T-helper 1 cell treated with Interleukin-12 subunit alpha and Interleukin-12 subunit beta and Interleukin-4 antibody, amounts not matched to agents 30 ng/mL and 1 ng/mL, for 36 hours (primary cell): ENCODE results near the gene GSTM5. TPM values are rescaled to one million over a fixed set of nuclear protein-coding genes. Genes with fewer than 3 reads are reported as not detected.
"Not testable (repeated sequence)": the region's sequence is repeated elsewhere in the genome, so short reads cannot be mapped to it uniquely, and the experiment has no call there.

Source experiments
- intact Hi-C: fragments of 100-400 bp; cut with micrococcal nuclease; formaldehyde crosslinking; loops from one replicate; pipeline ENCODE4 v1.15.1; 2024
- total RNA-seq: library from RNA; stranded (reverse); gene quantifications from 2 replicates; pipeline ENCODE4 v1.2.3, GENCODE V29; 2022

GSTM5 gene
- total RNA-seq, 1 donor from 2014 or later, result not detected

DNA sequence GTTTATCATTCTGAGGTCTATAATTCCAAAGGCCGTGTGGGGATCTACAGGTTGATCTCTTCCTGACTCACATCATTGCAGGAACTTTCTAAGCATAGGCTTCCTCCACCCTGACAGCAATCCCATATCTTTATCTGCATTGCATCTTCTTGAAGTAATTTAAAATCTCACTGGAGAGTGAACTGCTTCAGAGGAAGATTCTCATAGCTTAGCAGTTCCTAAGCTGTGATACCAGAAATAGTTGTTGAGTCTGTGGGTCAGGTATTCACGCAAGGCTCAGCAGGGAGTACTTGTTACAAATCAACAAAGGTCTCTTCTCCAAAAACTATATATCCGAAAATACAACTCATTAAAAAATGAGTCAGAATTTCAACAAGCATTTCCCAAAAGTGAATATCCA lies 16.9 kb upstream of the GSTM5 start:
- intact Hi-C loops, result not testable (repeated sequence)

DNA sequence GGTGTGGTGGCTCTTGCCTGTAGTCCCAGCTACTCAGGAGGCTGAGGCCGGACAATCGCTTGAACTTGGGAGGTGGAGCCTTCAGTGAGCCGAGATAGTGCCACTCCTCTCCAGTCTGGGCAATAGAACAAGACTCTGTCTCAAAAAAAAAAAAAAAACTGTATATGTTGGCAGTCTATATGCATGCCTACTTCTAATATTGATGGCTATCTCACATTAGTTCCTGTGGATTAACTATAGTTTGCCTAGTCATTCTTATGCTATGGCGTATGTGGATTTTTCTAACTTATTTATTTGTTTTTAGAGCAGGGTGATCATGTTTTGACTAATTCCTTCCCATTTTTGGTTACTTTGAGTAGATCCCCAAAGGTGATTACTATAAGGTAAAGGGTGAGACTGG lies 15.0 kb upstream of the GSTM5 start:
- intact Hi-C loops, result no loop called here

DNA sequence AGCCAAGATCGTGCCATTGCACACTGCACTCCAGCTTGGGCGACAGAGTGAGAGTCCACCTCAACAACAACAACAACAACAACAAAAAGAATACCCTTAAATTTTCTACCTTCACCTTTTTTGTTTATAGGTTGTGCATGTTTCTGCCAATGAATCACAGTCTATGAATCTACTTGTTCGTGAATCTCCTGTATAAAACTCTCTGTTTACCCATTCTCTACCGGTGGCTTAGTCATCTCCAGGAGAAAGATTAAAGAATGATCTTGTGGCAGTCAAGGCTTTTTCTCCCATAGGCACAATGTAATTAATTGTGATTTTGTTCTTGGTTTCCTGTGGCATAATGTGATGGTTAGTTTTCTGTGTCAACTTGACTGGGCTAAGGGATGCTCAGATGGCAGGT lies 14.2 kb upstream of the GSTM5 start:
- intact Hi-C loops, result not testable (repeated sequence)

DNA sequence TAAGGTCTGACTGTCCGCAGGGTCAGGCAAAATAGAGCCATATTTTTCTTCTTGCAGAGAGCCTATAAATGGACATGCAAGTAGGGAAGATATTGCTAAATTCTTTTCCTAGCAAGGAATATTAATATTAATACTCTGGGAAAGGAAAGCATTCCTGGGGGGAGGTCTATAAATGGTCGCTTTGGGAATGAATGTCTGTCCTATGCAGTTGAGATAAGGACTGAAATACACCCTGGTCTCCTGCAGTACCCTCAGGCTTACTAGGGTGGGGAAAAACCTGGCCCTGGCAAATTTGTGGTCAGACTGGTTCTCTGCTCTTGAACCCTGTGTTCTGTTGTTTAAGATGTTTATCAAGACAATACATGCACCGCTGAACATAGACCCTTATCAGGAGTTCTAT lies 9.1 kb upstream of the GSTM5 start:
- intact Hi-C loops, result not testable (repeated sequence)

DNA sequence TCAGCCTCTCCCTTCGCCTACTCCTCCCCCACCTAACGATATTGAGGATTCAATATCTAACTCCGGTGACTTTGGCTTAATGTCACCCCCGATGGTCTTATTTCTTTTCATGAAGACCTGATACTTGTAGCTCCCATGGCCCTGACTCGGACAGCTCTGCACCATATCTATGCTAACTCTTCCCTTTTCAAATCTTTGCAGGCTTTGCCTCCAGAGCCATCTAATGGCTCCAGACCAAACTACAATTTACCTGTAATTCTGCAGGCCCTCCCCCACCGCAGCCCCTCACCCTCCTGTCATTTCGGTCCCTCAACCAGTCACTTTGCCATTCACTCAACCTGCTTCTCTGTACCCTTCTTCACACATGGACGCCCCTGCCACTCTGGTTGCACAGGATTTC lies 7.9 kb upstream of the GSTM5 start:
- intact Hi-C loops, result no loop called here

DNA sequence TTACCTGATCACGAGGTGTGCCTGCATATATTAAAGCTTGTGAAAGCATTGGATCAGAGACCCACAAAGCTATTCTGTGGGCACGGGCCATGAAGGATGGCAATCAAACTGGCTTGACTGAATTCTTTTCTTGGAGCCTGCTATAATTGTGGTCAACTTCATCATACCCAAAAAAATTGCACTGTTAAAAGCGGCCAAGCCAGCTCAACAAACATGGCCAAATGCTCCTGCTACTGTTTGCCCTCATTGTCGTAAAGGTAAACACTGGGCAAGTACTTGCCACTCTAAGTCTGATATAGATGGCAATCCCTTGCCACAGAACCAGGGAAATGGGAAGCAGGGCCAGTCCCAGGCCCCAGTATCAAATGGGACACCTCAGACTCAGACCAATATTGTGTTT lies 6.6 kb upstream of the GSTM5 start:
- intact Hi-C loops, result no loop called here

DNA sequence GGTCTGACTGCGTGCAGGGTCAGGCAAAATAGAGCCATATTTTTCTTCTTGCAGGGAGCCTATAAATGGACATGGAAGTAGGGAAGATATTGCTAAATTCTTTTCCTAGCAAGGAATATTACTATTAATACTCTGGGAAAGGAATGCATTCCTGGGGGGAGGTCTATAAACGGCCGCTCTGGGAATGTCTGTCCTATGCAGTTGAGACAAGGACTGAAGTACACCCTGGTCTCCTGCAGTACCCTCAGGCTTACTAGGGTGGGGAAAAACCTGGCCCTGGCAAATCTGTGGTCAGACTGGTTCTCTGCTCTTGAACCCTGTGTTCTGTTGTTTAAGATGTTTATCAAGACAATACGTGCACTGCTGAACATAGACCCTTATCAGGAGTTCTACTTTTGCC lies 3.1 kb upstream of the GSTM5 start:
- intact Hi-C loops, result not testable (repeated sequence)

DNA sequence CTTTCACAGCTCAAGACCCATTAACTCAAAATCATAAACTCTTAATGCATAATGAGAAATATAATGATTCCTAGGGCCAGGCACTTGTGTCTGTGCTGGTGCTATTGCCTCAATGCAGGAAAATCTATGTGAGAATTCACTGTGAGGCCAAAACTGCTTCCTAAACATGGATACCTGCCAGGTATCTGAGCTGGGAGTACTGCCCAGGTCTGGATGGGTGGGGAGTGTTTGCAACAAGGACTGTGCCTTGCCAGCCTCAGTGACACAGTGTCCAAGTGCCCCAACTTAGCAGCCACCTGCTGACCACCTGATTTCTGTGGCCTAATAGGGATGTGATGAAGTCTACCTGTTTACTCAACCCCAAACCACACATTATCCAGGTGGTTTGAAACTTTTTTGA lies 2.2 kb upstream of the GSTM5 start:
- intact Hi-C loops, result loop anchor here (2.0 kb wide), 1 partner anchor 23 kb away; the partner anchor contains the start of gene GSTM1

DNA sequence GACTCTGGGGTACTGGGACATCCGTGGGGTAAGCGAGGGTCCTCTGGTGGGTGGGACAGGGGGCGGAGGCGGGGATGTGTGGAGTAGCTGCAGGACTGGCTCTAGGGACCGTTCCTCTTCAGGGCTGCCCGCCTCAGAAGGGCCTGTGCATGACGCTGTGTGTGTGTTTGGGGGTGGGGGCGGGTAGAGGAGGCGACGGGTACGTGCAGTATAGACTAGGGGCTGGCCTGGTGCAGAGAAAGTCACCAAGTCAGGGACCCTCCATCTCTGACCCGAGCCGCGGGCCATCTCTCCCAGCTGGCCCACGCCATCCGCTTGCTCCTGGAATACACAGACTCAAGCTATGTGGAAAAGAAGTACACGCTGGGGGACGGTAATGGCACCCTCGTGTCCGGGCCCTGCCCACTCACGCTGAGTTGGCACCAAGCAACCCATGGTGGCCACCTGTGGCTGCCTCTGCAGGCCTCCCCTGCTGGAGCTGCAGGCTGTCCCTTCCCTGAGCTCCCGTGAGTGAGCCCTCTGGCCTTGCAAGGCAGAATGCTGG lies 342 bp downstream of the GSTM5 start:
- intact Hi-C loops, result no loop called here

DNA sequence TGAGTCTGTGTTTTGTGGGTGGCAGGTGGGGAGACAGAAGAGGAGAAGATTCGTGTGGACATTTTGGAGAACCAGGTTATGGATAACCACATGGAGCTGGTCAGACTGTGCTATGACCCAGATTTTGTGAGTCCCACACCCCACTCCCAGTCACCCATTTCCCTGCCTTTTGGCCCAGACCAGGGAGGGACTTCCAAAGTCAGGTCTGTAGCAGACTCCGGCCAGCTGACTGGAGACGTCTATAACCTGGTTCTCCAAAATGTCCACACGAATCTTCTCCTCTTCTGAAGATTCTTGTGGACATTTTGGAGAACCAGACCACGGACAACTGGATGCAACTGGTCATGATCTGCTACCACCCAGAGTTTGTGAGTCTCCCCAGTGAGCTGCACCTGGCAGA lies 1.6 kb downstream of the GSTM5 start:
- intact Hi-C loops, result no loop called here

DNA sequence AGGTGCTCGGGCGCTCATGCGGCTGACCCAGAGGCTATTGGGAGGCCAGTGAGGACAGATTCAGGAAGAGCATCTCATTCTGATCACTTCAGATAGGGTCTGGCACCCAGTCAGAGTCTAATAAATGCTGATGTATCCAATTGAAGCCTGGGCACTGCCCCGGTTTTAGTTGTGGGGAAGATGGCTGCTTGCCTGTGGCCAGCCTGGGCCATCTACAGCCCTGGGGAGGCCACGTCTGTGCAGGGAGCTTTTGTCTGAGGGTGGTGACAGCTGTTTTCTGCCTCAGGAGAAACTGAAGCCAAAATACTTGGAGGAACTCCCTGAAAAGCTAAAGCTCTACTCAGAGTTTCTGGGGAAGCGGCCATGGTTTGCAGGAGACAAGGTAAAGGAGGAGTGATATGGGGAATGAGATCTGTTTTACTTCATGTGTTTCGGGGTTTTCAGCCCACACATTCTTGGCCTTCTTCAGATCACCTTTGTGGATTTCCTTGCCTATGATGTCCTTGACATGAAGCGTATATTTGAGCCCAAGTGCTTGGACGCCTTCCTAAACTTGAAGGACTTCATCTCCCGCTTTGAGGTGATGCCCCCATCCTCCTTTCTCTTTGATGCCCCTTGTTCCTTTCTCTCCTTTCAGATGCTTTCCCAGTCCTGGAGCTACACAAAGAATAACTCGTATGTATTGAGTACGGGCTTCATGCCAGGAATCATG lies 2.8 kb downstream of the GSTM5 start:
- intact Hi-C loops, result no loop called here

DNA sequence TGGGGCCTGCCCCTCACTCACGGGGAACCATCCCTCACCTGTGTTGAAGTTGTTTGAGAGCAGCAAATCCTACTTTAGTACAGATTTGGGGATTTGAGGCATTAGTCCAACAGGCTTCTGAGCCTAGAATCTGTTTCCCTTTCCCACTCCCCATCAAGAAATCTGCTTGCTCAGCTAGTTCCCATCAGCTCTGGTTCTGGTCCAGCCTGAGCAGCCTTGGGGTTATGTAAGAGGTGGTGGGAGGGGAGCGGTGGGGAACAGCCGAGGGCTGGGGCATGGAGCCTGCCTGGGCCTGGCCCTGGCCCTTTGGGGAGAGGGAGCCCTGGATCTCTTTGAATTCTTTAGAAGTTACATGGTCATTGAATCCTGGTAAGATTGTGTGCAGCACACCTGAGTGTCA lies 4.1 kb downstream of the GSTM5 start:
- intact Hi-C loops, result no loop called here

DNA sequence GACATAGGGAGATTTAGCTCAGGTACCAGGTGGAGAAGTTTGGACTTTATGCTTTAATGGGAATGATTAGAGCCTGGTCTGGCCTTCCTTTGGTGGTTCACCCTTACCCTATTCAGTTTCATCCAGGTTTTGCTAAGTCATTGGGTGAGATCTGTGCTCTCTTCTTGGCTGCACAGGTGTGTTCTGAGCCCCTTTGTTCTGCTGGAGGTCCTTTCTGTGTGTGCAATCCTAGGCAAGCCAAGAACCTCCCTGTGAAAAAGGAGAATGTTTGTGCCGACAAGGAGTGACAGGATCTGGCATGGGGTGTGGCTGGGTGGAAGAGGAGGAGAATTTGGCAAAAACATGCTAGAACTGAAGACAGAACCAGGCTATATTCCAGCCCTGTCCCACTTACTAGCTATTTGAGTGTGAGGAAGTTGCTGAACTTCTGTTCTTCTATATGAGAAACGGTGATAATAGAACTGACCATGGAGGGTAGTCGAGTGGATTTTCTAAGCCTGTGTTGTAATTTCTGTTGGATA lies 4.6 kb downstream of the GSTM5 start:
- intact Hi-C loops, result no loop called here

DNA sequence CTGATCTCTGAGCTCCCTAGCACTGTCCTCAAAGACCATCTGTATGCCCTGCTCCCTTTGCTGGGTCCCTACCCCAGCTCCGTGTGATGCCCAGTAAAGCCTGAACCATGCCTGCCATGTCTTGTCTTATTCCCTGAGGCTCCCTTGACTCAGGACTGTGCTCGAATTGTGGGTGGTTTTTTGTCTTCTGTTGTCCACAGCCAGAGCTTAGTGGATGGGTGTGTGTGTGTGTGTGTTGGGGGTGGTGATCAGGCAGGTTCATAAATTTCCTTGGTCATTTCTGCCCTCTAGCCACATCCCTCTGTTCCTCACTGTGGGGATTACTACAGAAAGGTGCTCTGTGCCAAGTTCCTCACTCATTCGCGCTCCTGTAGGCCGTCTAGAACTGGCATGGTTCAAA lies 5.7 kb downstream of the GSTM5 start:
- intact Hi-C loops, result no loop called here

DNA sequence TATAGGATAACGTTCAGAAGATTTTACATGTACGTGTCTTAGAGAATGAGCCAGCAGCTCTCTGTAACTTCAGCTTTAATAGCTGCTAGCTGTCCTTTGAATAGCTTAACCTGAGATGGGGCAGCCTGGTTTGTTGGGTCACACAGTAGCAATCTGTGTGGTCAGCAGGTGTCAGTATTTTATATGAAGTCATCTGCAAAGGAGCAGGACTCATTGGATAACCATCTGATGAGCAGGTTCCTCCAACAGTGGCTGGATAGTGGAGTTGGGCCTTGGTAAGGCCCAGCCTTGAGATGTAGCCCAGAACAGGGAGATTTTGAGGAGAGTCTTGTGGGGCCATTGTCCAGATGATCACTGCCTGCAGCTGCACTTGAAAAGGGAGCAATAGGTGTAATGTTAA lies 6.4 kb downstream of the GSTM5 start:
- intact Hi-C loops, result no loop called here

DNA sequence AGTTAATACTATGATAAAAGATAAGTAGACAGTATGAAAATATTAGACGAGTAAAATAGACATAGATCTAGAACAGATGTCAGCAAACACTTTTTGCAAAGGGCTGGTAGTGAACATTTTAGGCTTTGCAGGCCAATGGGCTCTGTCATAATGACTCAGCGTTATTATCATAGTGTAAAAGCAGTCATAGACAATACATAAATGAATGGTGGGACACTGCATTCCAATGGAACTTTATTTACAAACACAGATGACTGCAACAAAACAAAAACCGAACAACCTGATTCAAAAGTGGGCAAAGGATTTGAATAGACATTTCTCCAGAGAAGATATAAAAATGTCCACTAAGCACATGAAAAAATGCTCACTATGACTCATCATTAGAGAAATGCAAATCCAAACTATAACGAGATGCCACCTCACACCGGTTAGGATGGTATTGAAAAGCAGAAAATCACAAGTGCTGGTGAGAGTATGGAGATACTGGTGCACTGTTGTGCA lies 7.3 kb downstream of the GSTM5 start:
- intact Hi-C loops, result no loop called here

DNA sequence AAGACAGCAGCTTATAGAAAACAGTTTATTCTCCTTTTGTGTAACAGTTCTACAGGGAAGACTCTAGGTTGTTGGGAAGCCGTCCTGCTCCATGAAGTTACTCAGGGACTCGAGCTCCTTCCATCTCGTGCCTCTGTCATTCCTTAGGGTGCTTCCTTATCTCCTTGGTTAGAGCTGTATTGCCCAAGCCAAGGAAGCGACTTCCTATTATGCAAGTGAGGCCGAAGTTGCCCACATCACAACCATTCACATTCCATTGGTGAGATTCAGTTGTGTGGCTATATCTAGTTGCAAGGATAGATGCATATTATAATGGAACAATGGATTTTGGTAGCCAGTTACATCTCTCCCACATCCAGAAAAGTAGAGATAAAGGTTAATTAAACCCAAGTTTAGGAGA lies 9.0 kb downstream of the GSTM5 start:
- intact Hi-C loops, result no loop called here

DNA sequence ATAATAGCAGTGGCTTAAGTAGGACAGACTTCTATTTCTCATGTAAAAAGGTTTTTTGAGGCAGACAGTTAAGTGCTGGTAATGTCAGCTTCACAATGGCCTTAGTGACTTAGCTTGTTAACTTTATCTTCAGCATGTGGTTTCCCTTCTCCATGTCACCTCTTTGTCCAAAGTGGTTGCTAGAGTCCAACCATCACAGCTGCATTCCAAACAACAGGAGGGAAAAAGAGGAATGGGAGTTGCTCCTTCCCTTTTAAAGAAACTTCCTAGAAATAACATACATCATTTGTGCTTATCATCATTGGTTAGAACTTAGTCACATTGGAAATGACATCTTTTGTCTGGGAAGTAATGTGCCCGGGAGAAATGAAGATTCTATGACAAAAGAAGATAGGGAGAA lies 9.9 kb downstream of the GSTM5 start:
- intact Hi-C loops, result no loop called here

DNA sequence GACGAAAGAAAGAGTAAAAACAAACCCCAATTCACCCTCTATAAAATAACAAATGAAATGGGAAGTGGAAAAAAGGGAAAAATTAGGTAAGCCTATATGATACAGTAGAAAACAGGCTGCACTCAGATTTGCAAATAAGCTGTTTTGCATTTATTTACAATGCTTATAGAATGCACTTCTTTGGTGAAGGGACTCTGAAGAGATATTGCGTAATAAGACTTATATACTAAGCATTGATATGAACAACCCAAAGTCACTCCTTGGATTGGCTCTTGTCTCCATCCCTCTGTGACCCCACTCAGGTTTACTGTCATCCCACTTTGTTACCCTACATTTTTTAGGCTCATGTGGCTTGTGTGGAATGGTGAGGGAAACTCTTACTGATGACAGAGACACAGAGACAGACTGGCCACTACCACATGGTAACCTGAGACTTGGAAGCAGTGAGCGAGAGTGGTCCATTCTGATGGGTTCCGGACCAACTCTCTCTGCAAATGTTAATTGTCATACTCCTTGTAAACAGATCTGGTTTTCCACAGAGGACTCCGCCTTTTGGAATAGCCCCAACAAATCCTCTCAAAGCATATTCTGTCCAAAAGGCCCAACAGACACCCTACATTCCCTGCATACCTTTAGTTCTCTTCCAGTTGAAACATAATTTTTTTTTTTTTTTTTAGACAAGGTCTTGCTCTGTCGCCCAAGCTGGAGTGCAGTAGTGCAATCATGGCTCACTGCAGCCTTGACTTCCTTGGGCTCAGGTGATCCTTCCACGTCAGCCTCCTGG lies 11.0 kb downstream of the GSTM5 start:
- intact Hi-C loops, result no loop called here

DNA sequence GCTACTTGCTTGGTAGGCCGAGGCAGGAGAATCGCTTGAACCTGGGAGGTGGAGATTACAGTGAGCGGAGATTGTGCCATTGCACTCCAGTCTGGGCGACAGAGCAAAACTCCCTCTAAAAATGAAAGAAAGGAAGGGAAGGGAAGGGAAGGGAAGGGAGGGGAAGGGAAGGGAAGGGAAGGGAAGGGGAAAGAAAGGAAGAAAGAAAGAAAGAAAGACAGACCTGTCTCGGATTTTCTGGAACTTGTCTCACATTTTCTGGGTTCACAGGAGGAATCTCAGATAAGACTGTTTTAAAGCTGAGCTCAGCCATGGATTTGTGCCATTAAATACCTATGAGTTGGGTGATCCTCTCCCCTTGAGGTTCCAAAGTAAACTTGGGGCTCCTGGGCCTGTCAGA lies 12.9 kb downstream of the GSTM5 start:
- intact Hi-C loops, result no loop called here

DNA sequence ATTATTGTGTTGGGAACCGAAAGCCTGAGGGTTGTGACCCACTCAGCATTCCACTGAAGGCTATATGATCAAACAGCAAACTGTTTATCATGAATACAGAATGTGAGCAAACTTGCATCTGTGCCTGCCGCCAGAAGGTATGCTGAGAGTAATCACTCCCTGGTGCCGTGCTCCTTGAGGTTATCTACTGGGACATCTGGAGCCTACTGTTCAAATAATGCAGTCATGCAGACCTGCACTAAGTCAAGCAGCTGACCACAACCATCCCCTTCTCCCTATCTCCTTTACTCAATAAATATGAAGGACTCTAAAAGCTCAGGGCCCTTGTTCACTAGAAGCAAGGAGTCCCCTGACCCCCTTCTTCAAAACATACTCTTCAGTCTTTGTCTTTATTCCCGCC lies 13.5 kb downstream of the GSTM5 start:
- intact Hi-C loops, result no loop called here

DNA sequence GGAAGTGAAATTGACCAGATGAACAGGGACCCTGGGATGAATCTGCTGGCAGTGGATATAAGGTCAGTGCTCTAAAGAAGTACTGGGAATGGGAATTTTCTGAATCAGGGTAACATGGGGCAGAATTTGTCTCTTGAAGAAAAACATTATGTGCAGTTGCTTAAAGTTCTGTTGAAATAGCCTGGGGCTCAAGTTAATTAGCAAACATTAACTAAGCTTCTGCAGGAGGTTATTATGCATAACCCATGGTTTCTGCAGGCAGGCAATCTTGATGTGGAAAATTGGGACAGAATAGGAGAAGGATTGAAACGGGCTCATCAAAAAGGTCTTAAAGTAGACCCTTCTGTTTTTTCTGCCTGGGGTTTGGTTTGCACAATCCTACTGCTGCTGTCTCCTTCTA lies 14.0 kb downstream of the GSTM5 start:
- intact Hi-C loops, result no loop called here
